ENCODE data around the gene CEACAM16.
A peak's percentile ranks its signal among the peaks of the same experiment; 100 is the strongest.

CEACAM16 gene

DNA sequence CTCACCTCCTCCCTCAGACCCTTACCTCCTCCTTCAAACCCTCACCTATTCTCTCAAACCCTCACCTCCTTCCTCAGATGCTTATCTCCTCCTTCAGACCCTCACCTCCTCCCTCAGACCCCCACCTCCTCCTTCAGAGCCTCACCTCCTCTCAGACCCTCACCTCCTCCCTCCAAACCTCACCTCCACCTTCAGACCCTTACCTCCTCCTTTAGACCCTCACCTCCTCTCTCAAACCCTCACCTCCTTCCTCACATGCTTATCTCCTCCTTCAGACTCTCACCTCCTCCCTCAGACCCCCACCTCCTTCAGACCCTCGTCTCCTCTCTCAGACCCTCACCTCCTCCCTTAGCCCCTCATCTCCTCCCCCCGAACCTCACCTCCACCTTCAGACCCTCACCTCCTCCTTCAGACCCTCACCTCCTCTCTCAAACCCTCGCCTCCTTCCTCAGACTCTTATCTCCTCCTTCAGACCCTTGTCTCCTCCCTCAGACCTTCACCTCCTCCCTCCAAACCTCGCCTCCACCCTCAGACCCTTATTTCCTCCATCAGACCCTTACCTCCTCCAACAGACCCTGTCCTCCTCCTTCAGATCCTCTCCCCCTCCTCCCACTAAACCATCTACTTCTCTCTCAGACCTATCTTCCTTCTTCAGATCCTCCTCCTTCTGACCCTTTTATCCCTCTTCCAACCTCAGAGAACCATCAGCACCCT lies 47.1 kb downstream of the CEACAM16 start:
- no peak for DNase-seq (ENCODE audit: low read depth, low spot score)

DNA sequence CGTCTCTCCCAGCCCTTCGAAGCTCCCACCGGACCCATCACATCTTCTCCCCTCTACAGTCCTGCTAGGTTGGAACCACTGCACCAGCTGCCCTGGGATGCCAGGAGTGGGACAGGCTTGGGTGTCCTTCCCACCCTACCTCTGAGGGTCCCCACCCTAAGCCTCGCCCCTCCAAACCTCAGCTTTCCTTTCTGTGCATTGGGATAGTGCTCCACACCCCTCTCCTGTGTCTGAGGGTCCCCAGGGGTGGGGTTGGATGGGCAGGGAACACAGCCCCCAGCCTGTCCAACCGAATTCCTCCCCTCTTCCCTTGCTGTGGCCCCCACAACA lies 47.6 kb downstream of the CEACAM16 start:
- no peak for DNase-seq (ENCODE audit: low read depth, low spot score)

DNA sequence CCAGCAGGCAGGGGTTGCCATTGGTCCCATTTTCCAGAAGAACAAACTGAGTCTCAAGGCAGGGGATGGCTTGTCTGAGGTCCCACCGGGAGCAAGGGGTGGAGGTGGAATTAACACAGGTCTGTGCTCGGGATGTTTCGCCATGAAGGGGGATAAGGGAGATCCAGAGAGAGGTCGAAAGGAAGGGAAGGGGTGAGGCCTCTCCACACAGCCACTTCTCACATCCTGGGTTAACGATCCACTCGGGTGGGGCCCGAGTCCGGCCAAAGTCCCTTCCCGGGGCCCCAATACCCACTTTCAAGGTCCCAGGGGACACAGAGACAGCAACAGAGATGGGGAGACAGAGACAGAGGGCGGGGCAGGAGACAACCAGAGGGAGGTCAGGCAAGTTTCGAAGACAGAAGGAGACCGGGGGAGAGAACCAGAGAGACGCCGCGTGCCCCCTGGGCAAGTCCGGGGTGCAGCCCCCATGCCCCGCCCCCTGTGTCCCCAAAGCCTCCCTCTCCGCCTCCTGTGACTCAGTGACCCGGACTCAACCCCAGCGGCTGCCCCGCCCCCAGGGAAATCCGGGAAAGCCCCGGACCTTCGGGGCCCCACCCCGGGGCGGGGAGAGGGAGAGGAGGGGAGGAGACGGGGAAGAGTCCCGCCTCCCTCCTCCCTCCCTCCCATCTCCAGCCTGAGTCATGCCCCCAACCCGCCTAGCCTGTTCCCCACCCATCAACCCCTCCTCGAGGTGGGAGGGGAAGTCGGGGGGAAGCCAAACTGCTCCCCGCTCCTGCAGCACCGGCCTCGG lies 48.2 kb downstream of the CEACAM16 start:
- DNase-seq (ENCODE audit: low read depth, low spot score) = peak; percentile 78

DNA sequence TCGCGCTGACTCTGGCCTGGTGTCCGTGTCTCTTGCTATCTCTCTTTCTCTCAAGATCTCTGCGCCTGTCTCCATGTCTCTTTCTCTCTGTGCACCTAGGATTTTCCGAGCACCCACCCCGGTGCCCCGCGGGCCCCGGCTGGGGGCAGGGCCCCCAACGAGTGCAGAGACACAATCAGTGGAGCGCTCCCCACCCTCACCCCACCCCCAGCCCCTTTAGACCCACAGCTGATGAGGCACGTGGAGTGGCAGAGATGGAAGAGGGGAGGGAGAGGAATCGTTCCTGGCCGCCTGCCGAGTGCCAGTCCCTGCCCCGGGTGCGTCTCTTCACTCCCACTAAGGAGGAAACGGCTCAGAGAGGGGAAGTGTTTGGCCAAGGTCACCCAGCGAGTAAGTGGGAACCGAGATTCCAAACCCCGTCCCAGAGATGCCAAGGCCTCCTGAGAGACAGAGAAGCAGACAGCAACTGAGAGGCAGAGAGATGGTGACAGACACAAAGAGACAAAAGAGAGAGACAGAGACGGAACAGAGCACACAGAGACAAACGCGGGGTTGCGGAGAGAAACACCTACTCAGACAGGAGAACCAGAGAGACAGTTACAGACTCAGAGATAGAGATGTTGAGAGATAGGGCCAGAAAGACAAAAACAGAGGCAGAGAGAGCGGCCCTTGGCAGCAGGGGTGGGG lies 48.9 kb downstream of the CEACAM16 start:
- DNase-seq (ENCODE audit: low read depth, low spot score) = no peak

DNA sequence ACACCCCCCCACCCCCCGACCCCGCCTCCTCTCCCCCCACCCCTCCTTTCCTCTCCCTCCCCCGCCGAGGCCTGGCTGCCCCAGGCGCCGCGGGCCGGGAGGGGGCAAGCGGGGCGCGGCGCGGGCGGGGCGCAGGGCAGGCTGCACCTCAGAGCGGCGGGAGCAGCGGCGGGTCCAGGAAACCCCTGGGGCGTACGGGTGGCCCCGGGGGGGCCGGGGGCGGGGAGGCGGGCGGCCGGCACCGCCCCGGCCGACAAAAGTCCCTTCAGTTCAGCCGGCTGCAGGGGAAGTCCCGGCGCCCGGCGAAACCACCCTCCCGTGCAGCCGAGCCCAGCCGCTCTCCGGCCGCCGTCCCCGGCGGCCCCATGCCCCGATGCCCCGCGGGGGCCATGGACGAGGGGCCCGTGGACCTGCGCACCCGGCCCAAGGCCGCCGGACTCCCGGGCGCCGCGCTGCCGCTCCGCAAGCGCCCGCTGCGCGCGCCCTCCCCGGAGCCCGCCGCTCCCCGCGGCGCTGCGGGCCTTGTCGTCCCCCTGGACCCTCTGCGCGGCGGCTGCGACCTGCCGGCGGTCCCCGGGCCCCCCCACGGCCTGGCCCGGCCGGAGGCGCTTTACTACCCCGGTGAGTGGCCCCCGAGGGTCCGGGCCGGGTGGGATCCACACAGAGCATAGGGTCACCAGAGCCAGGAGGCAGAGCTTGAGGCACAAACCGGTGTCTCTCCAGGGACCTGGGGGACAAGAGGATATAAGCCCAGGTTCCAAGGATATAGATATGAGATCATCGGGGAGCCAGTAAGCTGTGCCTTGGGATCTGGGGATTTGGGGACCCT lies 49.7 kb downstream of the CEACAM16 start, which contains the start of gene BCL3:
TSS of gene BCL3 (plus strand) at position 283 of the 829 bp plus-strand sequence. CDS start at position 366, 83 bp downstream.
- no peak for DNase-seq (ENCODE audit: low read depth, low spot score)

DNA sequence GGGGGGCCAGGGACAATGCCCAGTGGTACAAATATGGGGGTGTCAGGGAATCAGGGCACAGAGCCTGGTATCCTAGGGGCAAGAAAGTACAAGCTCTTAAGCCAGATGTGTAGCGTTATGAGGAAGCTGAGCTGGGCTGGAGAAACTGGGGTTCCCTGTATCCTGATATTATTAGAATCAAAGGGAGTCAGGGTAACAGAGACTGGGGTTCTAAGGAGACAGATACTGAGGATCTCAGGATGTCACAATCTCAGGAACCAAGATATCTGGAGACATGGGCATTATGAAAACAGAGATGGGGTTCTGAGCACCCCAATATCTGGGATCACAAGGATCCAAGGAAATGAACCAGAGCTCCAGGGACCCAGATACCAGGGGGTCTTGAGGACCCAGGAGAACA lies 50.3 kb downstream of the CEACAM16 start:
- DNase-seq (ENCODE audit: low read depth, low spot score) = no peak

DNA sequence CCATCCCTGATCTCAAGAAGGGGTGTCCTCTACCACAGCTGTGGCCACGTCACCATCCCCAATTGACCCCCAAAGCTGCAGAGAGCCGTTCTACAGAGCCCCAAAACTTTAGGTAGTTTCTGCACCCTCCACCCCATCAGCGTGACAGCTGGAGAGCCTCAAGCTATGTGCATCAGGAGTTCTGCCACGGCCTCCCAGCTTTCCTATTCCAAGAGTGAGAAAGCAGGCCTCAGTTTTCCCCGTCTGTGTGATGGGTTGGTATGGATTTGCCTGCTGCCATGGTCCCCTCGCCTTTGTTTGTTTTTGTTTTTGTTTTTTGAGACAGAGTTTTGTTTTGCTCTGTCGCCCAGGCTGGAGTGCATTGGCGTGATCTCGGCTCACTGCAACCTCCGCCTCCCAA lies 51.0 kb downstream of the CEACAM16 start:
- DNase-seq (ENCODE audit: low read depth, low spot score) = no peak

DNA sequence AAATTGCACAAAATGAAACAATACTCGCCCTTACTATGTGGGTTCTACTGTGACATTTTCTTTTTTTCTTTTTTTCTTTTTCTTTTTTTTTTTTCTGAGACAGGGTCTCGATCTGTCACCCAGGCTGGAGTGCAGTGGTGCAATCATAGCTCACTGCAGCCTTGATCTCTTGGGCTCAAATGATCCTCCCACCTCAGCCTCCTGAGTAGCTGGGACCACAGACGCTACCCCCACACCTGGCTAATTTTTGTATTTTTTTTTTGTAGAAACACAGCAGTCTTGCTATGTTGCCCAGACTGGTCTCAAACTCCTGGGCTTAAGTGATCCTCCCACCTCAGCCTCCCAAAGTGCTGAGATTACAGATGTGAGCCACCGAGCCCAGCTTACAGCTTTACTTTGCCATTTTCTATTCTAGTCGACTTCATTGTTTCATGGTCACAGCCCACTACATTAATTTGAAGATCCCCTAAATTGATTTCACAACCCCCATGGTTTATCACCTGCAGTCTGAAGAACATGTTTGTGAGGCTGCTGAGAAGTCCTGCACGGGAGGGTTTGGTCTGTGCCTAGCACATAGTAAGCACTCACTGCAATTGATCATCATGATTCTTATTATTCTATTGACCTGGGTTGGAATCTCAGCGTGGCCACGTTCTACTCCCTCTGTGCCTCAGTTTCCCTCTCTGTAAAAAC lies 53.3 kb downstream of the CEACAM16 start:
- no peak for DNase-seq (ENCODE audit: low read depth, low spot score)

DNA sequence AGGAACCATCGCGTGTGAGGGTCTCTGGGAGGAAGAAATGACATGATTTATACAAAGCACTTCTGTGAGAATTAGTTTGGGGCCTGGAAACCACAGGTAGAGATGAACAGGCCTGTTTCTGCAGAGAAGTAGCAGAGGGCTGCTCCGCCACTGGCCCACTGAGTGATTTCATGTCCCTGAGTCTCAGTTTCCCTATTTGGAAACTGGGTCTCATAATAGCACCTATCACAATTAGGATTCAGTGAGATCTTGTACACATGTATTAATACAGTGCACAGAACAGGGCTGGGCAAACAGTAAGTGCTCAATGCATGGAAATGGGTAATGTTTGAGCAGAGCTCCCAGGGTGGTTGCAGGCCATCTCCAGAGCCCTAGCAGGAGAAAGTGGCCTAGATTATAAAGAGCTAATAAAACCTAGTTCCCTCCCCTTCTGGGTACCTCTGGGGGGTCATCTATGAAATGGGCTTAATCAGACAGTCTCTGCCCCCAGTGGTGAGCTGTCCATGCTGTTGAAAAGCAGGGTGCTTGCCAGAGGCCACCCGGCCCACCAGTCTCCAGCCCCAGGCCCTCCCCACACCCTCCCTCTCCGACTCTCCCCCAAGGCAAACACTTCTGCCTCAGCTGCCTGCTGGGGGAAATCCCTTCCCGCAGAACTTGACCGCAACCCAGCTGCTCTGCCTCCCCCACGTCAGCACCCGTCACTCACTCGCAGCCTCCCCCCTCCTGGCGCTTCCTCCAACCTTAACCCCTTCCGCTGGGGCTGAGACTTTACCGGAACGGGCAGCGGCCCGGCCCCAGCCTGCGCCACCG lies 54.1 kb downstream of the CEACAM16 start:
- DNase-seq (ENCODE audit: low read depth, low spot score) = peak; percentile 83

DNA sequence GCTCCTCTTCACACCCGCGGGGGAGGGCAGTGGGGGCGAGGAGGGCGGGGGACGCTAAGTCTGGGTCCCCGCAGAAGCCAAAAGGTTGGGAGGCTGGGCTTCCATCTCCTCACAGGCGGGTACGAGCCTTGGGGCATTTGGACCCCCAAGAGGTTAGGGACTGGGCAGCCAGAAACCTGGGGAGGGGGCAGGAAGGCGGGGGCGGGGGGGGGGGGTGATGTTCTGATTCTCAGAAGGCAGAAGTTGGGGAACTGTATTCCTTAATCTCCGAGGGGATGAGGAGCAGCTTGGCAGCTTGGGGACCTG lies 54.6 kb downstream of the CEACAM16 start:
- DNase-seq (ENCODE audit: low read depth, low spot score) = no peak

DNA sequence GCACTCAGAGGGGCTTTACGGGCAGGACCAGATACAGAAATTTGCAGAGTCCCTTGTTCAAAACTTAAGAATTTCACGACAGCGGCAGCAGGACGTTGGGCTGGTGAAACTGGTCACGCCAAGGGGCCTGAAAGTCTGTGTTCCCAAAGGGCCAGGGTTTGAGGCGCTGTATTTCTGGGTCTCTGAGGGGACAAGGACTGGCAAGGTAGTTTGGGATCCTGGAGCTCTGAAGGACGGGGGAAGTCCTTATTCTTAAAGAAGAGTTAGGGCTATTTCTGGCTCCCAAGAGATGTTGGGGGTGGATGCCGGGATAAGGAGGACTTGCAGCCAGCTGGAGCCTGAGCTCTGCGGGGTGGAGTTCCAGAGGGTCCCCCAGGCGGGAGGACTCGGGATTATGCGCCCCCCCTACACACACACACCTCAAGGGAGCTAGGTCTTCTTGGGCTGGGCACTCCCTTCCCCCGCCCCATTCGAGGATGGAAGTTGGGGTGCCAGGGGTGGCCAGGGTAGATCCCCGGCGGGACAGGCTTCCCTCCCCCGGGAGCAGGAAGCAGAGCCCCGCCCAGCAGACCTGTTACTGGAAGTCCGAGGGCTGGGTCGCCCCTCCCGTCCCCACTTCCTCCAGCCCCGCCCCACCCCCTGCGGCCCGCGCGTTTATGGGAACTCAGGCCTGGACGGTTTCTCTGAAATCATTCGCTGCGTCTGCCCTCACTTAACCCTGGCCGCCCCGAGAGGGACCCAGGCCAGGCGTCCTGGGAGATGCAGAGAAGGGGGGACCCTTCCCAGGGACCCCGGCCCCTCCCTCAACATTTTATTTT lies 55.2 kb downstream of the CEACAM16 start:
- DNase-seq (ENCODE audit: low read depth, low spot score) = no peak

DNA sequence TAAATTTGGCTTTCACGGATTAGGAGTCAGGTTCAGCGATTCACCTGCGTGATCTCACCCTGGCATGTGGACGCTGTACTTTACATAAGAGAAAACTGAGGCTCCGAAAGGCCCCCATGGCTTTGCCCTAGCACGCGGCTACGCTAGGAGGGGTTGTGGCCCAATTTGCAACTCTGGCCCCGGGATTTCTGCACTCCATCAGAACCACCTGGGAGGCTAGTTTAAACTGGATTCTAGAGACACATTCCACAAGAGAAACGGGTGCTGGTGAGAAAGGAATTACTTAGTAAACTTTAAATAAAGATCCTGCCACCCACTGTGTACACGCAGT lies 55.8 kb downstream of the CEACAM16 start:
- DNase-seq (ENCODE audit: low read depth, low spot score) = no peak

DNA sequence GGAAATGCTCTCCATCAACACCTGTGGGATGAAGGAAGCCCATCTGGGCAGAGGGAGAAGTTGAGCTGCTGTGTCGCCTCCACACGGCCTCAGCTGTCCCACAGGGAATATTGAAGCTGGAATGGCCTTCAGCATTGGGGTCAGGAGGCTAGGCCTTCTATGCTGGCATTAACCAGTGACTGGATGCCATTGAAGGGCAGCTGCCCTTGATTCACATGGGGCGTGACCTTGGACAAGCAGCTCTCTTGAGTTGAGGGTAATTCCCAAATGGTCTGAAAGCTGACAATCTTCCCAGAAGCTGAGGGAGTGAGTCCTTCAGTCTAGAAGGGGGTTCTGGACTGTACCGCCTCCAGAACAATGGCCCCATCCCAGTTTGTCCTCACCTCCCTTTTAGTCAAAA lies 56.3 kb downstream of the CEACAM16 start:
- DNase-seq (ENCODE audit: low read depth, low spot score) = no peak

DNA sequence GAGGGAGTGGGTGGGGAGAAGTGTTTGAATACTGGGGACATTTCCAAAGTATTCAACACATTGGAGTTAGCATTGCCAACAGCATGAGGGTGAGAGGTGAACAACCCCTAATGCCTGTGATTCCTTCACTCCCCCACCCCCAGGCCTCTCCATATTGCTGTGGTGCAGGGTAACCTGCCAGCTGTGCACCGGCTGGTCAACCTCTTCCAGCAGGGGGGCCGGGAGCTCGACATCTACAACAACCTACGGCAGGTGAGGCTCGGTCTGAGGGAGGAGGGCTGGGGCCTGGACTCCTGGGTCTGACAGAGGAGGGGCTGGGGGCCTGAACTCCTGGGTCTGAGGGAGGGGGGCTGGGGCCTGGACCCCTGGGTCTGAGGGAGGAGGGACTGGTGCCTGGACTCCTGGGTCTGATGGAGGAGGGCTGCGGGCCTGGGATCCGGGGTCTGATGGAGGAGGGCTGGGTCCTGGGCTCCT lies 57.2 kb downstream of the CEACAM16 start:
- no peak for DNase-seq (ENCODE audit: low read depth, low spot score)

DNA sequence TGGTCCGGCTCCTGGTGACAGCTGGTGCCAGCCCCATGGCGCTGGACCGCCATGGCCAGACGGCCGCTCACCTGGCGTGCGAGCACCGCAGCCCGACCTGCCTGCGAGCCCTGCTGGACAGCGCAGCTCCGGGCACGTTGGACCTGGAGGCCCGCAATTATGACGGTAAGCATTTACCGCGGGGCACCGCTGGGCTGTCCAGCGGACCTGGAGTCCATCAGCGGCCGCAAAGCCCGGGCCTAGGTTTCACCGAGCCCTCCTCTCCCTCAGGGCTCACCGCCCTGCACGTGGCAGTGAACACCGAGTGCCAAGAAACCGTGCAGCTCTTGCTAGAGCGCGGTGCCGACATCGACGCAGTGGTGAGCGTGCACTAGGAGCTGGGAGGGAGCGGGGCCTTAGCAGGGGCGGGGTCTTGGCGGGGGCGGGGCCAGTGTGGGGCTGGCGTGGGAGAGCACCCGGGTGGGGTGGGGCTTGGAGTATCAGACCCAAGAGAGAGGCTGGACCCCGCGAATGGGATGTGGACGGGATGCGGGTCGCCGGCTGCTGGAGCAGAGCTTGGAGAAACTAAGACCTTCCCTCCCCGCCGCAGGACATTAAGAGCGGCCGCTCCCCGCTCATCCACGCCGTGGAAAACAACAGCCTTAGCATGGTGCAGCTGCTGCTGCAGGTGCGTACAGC lies 58.2 kb downstream of the CEACAM16 start:
- DNase-seq (ENCODE audit: low read depth, low spot score) = no peak

DNA sequence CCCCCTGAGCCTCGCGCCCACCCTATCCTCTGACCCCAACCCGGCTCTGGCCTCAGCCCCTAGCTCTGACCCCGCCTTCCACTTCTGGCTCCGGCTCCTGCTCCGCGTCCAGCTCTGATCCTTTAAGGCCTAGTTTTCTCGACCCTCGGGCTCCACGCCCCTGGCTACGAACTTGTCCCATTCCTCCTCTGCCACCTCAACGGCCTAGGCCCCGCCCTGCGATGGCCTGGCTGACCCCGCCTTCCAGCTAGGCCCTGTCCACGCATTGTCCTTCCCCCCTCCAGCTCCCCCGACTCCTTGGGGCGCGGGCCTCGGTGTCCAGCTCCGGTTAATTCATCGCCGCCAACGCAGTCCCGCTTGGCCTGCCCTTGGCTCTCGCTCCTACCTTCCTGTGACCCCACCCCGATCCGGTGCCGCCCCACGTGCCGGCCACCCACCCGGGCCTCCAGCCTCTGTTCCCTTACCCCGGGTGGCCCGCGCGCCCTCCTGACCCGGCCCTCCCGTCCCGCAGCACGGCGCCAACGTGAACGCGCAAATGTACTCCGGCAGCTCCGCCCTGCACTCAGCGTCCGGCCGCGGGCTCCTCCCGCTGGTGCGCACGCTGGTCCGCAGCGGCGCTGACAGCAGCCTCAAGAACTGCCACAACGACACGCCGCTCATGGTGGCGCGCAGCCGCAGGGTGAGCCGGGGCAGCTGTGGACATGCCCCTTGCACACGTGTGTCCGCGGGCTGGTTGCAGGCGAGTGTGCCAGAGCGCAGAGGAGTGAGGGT lies 59.0 kb downstream of the CEACAM16 start:
- DNase-seq (ENCODE audit: low read depth, low spot score) = no peak

DNA sequence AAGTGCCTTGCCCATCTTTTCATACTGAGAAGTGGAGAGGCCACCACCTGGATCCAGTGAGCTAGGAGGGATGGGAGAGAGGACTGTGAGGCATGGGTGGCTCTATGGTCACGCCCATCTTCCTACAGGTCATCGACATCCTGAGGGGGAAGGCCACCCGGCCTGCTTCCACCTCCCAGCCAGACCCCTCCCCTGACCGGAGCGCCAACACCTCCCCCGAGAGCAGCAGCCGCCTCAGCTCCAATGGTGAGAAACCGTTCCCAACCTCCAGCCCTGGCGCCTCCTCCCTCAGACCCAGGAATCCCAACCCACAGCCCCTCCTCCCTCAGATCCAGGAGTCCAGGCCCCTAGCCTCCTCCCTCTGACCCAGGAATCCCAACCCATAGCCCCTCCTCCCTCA lies 59.6 kb downstream of the CEACAM16 start:
- DNase-seq (ENCODE audit: low read depth, low spot score) = no peak

DNA sequence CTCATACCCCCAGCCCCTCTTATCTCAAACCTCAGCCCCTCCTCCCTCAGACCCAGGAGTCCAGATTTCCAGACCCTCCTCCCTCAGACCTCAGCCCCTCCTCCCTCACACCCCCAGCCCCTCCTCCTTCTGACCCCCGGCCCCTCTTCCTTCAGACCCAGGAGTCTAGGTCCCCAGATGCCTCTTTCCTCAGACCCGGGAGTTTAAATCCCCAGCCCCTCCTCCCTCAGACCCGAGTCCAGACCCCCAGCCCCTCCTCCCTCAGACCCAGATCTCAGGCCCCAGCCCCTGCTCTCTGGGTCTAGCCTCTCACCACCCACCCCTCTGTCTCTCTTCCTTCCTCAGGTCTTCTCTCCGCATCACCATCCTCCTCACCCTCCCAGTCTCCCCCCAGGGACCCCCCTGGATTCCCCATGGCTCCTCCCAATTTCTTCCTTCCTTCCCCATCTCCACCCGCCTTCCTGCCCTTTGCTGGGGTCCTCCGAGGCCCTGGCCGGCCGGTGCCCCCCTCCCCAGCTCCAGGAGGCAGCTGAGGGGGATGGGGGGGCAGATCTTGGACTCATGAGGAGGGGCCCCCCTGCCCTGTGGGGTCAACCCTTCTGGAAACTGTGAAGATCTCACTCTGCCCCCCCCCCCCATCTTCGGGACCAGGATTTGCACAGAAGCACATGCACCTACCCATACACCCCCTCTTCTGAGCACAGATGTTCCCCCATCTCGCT lies 60.3 kb downstream of the CEACAM16 start:
- no peak for DNase-seq (ENCODE audit: low read depth, low spot score)
